Urinary bladder (tissue), 4 donors: ENCODE results near the gene FFAR4. TPM values are rescaled to one million over a fixed set of nuclear protein-coding genes. Genes with fewer than 3 reads are reported as not detected.

Experiments used
- DNase-seq: peaks from one replicate; pipeline ENCODE4 v3.0.0-alpha.2; 2015; ENCODE audit errors: extremely low spot score
- H3K27ac ChIP-seq: one replicate; pipeline ENCODE4 v1.5.1; 2013; ENCODE audit warnings: low read depth, mild to moderate bottlenecking, moderate library complexity
- H3K36me3 ChIP-seq: one replicate; pipeline ENCODE4 v1.6.1; 2013; ENCODE audit warnings: mild to moderate bottlenecking, moderate library complexity; ENCODE audit not compliant: insufficient read depth
- H3K4me1 ChIP-seq: one replicate; pipeline ENCODE4 v1.6.1; 2013; ENCODE audit warnings: mild to moderate bottlenecking, moderate library complexity; ENCODE audit not compliant: insufficient read depth
- H3K4me3 ChIP-seq: one replicate; pipeline ENCODE4 v1.5.1; 2013; ENCODE audit warnings: low read depth, low read length
- WGBS: extraction: QIAGEN DNeasy Blood & Tissue Kit; methylation state at CpG from one replicate; pipeline ENCODE4 v1.1.7; 2013; 5-methylcytosine and 5-hydroxymethylcytosine counted together
- polyA plus RNA-seq: library from polyadenylated mRNA; stranded (reverse); fragments of 200-250 nt; gene quantifications from one replicate; pipeline ENCODE4 v1.2.3, GENCODE V29; 2013
- total RNA-seq: library from RNA; depleted of rRNA; stranded (reverse); fragments of >200 nt; gene quantifications from one replicate; pipeline ENCODE4 v1.2.3, GENCODE V29; 2014
- donor health status: healthy with polysubstance abuse.
- donor health status: healthy.

Gene FFAR4
- total and polyA plus RNA-seq, 2 donors: 0.16 to 0.25 TPM

DNA sequence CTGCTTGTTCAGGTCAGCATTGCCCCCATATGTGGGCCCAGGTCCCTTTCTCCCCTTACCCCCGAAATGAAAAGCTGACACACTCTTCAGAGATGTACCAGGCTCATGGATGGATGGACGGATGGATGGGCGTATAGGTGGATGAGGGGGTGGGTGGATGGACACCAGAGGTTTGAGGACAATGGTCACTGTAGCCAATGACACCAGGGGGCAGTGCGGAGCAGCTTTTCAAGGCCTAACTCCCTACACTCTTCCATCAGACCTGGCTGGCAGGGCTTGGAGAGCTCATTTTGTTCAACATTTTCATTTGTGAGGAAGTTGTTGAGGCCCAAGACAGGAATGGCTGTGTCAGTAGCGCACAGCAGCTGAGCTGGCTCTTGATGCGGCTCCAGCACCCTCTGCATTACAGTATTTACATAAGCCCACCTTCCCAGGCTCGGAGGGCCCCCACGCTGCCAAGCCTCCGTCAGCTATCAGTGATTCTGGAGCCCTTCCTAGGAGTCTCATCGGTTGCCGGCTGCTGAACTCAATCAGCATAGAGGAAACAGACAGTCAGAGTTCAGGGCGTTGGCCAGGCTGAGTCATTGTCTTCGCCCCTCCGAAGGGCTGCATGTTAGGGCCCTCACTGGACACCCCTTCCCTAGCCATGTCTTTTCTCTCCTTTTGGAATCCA lies 11.6 kb upstream of the FFAR4 start:
- no peak overlapping the region for H3K27ac ChIP-seq
- no peak overlapping the region for H3K4me3 ChIP-seq
- 33% methylated on average over 14 of the region's 14 CpGs for WGBS
- no peak for DNase-seq
- H3K4me1 ChIP-seq: no peaks in the 10 kb centered on the region
- H3K36me3 ChIP-seq: no peaks in the 10 kb centered on the region

DNA sequence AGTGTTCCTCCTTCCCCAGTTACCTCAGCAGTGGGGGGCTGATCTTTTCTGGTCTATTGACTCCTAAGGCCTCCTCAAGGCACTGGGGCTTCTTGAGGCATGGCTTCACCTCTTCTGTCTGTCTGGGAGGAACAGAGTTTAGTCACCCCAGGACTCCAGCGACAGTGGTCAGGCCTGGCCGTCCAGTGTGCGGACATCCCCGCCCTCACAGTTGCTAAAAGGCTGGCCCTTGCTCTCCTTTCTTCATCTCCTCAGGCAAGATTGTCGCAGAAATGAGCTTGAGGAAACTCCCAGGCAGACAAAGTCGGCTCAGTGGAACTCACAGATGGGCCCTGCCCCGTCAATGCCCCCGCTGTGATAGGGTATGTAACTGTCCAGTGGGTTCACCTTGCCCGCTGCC lies 7.0 kb upstream of the FFAR4 start:
- Histone ChIP-seq H3K4me3 (no peak overlapping the region), H3K27ac (no peak overlapping the region), H3K4me1 (no peaks in the 10 kb centered on the region), H3K36me3 (no peaks in the 10 kb centered on the region)
- WGBS: 92% methylated on average over 9 of the region's 9 CpGs
- no peak for DNase-seq

DNA sequence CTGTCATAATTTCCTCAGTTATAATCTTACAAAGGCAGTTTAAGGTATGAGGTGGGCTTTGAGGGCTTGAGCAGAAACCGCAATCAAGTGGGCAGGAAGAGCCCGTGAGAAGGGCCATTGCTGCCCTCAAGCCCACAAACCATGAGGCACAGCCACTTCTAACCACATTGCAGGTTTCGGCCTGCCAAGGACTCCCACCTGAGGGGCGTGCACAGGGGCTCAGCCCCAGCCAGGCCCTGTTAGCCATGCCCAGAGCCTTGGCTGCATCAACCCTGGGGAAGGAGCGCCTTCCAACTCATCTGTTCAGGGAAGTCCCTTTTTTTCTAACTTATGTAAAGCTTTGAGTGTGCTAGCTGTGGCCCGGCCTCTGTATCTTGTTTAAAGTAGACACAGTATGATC lies 5.9 kb upstream of the FFAR4 start:
- no peak overlapping the region for H3K27ac ChIP-seq
- H3K36me3 ChIP-seq: no peaks in the 10 kb centered on the region
- no peak overlapping the region for H3K4me3 ChIP-seq
- WGBS: 92% methylated on average over 6 of the region's 6 CpGs
- H3K4me1 ChIP-seq: no peaks in the 10 kb centered on the region
- DNase-seq: no peak

DNA sequence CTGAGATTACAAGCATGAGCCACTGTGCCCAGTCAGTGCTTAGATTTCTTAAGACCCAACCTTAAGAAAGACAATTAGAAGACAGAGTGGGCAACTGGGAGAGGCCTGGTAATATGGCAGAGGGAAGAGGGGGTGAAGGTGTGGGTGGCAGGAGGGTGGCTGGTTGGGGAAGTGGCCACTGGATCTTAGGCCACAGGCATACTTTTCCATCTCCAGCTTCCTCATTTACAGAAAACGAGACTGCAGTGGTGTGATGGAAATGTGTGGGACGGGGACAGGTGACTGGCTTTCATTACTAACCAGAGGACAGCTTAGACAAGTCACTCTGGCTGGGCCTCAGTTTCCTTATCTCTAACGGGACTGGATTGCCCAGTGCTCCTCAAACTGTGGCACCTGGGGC lies 1.0 kb upstream of the FFAR4 start:
- Histone ChIP-seq H3K4me3 (no peak overlapping the region), H3K36me3 (no peaks in the 10 kb centered on the region), H3K27ac (no peak overlapping the region), H3K4me1 (no peaks in the 10 kb centered on the region)
- no peak for DNase-seq
- WGBS: 71% methylated on average over 3 of the region's 3 CpGs

DNA sequence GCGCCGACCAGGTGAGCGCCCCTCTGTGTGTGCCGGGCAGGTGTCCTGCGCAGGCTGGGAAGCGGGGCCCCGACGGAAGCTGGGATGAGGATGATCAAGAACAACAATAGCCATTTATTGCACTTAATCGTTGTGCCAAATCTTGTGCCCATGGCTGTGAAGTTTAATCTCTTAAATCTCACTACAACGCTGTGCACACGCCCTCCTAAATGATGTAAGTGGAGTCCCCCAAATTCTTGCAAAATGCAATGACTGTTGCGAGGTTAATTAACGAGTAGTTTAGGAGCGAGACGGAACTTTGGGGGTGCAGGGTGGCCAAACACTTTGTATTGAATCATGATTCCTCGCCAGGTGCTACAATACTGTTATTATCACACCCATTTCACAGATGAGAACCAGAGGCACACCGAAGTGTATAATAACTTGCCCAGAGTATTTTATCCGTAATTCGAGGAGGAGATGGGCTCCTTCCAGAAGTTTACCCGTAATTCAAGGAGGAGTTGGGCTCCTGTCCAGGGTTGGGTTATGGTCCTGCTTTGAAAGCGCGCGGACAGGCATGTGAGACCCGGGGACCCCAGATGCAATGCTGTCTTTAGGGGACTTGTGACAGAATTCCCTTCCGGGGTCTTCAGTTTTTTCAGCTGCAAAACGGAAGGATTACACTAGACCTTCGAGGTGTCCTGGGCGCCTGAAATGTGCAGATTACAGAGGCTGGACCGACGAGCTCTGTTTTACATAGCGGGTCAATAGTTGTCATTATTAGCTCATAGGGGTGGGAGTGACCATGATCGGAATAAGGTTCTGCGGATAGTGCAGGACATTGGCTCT lies 1.0 kb downstream of the FFAR4 start:
- Histone ChIP-seq H3K27ac (no peak overlapping the region), H3K4me1 (no peaks in the 10 kb centered on the region), H3K36me3 (no peaks in the 10 kb centered on the region), H3K4me3 (no peak overlapping the region)
- 10% methylated on average over 33 of the region's 33 CpGs for WGBS
- DNase-seq: no peak

DNA sequence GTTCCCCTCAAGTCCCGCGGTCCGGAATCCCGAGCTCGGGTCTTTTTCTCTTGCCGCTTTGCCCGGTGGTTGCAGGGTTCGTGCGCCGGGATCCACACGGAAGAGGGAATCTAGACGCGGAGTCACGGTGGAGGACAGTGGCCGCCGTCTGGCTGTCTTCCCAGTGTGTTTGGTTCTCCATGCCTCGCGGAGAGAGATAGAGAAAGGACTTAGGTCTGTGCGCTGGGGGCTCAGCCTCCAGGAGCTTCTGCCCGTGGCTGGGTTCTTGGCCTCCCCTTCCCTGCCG lies 1.6 kb downstream of the FFAR4 start:
- Histone ChIP-seq H3K4me1 (no peaks in the 10 kb centered on the region), H3K4me3 (no peak overlapping the region), H3K36me3 (no peaks in the 10 kb centered on the region), H3K27ac (no peak overlapping the region)
- no peak for DNase-seq
- WGBS: 7% methylated on average over 21 of the region's 21 CpGs

DNA sequence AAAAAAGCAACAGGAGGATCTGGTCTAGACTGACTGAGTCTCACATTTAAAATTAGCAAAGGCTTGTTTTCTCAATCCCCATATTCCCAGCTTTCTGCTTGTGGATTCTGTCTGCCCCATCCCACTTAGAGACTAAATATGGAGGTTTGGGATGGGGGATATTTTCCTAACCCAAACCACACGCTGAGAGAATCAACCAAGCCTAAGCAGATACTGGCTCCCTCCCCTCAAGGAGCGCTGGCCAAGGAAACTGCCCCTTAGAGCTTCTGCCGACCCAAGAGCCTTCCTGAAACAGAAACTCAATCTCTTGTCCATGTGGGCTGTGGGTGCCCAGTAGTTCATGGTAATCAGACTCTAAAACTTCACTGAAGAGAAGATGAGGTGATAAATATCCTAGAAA lies 3.9 kb downstream of the FFAR4 start:
- DNase-seq: no peak
- no peaks in the 10 kb centered on the region for H3K36me3 ChIP-seq
- WGBS: 46% methylated on average over 3 of the region's 3 CpGs
- H3K4me3 ChIP-seq: no peak overlapping the region
- H3K4me1 ChIP-seq: no peaks in the 10 kb centered on the region
- no peak overlapping the region for H3K27ac ChIP-seq

DNA sequence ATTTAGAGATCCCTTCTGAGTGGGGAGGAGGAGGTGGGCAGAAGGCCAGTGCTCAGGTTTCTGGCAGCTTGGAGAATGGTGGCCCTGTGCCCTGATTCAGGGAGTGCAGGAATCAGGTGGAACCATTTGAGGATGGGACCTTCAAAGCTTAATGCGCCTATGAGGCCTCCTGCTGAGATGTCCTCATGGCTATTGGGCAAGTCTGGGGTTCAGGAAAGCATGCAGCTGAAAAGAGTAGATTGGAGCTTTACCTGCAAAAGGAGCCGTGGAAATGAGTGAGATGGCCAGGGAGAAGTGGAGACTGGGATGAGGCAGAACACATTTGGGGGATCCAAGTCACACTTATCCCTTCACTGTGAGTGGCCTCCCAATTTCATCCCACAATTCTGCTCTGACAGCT lies 6.1 kb downstream of the FFAR4 start:
- Histone ChIP-seq H3K4me3 (no peak overlapping the region), H3K27ac (no peak overlapping the region), H3K4me1 (no peaks in the 10 kb centered on the region), H3K36me3 (no peaks in the 10 kb centered on the region)
- WGBS: 97% methylated on average over 2 of the region's 2 CpGs
- DNase-seq: no peak

DNA sequence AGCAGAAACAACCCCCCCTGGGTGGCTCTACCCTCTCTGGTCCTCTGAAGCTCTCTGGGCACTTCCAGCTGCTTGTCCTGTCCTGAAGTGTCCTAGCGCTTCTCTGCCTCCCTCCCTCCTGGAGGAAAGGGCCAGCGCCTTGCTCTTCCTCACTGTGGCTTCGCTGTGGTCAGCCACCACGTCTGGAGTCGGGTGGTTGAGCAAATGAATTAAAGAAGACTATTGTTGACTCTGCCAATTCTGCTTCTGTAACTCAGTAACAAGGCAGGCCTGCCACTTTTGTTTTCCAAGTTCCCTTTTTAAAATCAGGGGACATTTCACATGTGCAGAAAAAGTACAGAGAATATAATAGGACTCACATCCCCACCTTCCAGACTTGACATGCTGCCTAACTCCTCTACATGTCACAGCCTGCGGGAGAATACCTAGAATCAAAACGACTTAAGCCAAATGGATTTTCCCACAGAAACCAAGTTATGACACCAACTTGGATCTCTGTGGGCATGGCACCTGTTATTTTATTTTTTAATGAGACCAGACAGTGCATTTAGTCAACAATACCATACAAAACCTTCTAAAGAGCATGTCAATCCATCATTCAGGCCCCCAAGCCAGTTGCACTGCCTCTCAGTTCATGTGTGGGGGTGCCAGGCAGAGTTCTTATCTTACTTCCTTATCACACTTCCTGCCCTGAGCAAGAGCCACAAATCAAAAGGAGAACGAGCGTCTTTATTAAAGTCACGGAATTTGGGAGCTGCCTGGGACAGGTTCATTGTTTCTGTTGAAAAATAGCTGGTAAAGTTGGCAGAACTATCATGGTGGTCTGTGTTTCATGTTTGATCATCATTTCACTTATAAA lies 6.8 kb downstream of the FFAR4 start:
- no peak for DNase-seq
- H3K4me1 ChIP-seq: no peaks in the 10 kb centered on the region
- no peak overlapping the region for H3K27ac ChIP-seq
- H3K36me3 ChIP-seq: no peaks in the 10 kb centered on the region
- no peak overlapping the region for H3K4me3 ChIP-seq
- 41% methylated on average over 10 of the region's 10 CpGs for WGBS

DNA sequence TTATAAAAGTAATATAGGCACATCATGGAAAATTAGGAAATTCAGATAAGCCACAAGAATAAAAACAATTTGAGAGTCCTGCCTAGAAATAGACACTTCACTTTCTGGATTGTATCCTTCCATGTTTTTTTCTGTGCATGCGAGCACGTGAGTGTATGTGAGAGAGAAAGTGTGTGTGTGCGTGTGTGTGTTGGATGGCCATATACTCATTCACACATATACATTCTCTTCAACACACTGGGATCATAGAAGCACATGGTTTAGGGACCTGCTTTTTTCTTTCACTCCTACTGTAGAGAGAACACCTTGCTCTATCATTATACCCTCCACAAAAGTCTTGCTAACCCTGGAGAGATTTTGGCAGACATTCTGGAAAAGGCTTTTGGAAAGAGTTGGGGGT lies 7.5 kb downstream of the FFAR4 start:
- no peaks in the 10 kb centered on the region for H3K4me1 ChIP-seq
- H3K36me3 ChIP-seq: no peaks in the 10 kb centered on the region
- H3K27ac ChIP-seq: no peak overlapping the region
- no peak for DNase-seq
- 68% methylated on average over 3 of the region's 3 CpGs for WGBS
- no peak overlapping the region for H3K4me3 ChIP-seq

DNA sequence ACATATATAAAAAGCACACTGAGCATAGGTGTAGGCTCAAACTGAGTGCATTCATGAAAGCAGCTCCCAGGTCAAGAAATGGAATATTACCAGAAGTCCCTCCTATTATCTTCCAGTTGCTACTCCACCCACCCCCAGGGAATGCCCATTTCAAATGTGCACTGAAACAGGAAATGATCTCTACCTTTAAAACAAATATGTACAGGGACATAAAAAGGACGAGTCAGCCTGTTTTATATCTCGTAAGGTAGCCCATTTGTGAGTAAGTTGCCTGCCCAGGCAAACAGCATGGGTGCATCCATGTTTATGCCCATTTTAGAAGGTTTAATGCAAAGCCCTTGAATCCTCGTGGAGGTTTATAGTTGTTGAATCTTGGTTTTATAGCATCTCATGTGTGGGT lies 10.4 kb downstream of the FFAR4 start:
- Histone ChIP-seq H3K36me3 (no peaks in the 10 kb centered on the region), H3K4me3 (no peak overlapping the region), H3K27ac (no peak overlapping the region), H3K4me1 (no peaks in the 10 kb centered on the region)
- DNase-seq: no peak
- 53% methylated on average over 3 of the region's 3 CpGs for WGBS

DNA sequence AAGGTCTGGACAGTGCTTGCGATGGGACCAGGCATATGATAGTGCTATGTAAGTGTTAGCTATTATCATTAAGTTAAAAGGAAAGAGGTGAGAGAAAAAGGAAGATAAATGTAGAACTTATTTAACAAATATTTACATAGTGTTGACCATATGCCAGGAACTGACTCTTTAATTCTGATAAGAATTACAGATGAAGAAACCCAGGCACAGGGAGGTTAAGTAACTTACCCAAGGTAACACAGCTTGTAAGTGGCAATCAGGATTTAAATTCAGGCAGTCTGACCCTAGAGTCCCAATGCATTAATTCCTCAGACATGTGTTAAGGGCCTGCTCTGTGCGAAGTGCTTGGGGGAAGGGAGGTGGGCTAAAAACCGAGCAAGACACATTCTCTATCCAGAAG lies 11.1 kb downstream of the FFAR4 start:
- H3K4me3 ChIP-seq: no peak overlapping the region
- H3K27ac ChIP-seq: no peak overlapping the region
- 77% methylated on average over 3 of the region's 3 CpGs for WGBS
- no peak for DNase-seq
- no peaks in the 10 kb centered on the region for H3K36me3 ChIP-seq
- no peaks in the 10 kb centered on the region for H3K4me1 ChIP-seq

DNA sequence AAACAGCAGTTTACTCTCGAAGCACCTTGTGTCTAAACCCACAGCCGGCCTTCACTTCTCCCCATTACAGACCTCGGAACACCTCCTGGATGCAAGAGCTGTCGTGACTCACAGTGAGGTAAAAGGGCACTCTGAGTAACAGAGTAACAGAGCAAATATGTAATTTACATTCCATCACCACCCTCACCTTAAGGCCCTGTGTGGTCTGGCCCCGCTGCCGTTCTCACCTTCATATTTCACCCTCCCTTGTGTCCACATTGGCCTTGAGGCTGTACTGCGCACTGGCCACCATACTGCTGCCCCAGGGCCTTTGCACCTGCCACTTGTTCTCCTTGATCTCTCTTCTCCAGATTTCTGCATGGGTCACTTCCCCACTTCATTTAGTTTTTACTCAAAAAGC lies 12.6 kb downstream of the FFAR4 start:
- Histone ChIP-seq H3K36me3 (no peaks in the 10 kb centered on the region), H3K4me3 (no peak overlapping the region), H3K27ac (no peak overlapping the region), H3K4me1 (no peaks in the 10 kb centered on the region)
- DNase-seq: no peak
- 83% methylated on average over 7 of the region's 7 CpGs for WGBS
